Panc1 (cell line): ENCODE measurements around the gene NOXO1. TPM values are rescaled to one million over a fixed set of nuclear protein-coding genes. Genes with fewer than 3 reads are reported as not detected.

ENCODE experiments used
- ATAC-seq: fragments of 200-7000 bp; cut with Tn5 transposase; 2 replicates; pipeline ENCODE4 v1.9.1; 2020; ENCODE audit warnings: mild to moderate bottlenecking, moderate library complexity
- BruUV-seq: library from RNA; stranded (reverse); fragments of 400-500 nt; replicated peaks from 2 replicates; lab custom pipeline; 2021; lab: Mats Ljungman, UMichigan
- CTCF ChIA-PET: fragments of 300-600 bp; sonication (Branson Sonifier 250); formaldehyde crosslinking; loops from one replicate; lab custom pipeline; 2022; ENCODE audit warnings: antibody characterized with exemption; lab: Charles Lee
- POLR2A ChIA-PET: fragments of 300-600 bp; sonication (Branson Sonifier 250); formaldehyde crosslinking; loops from one replicate; lab custom pipeline; 2022; ENCODE audit warnings: antibody characterized with exemption; lab: Charles Lee
- DNase-seq: peaks from one replicate; pipeline ENCODE4 v3.0.0-alpha.2; 2010; ENCODE audit warnings: low read depth, low spot score
- H3K27ac ChIP-seq: 2 replicates; pipeline ENCODE4 v1.5.1; 2011; ENCODE audit warnings: mild to moderate bottlenecking, low read length, inconsistent platforms
- H3K27me3 ChIP-seq: fragments of 200-500 bp; sonication (Bioruptor generic); 2 replicates; pipeline ENCODE4 v1.6.0; 2014; ENCODE audit warnings: low read length, inconsistent platforms; ENCODE audit not compliant: control insufficient read depth, insufficient read depth
- H3K36me3 ChIP-seq: fragments of 200-500 bp; sonication (Bioruptor generic); 2 replicates; pipeline ENCODE4 v1.5.1; 2014; ENCODE audit warnings: inconsistent platforms, mild to moderate bottlenecking, low read length, moderate library complexity; ENCODE audit not compliant: control insufficient read depth, insufficient read depth
- H3K4me1 ChIP-seq: 2 replicates; pipeline ENCODE4 v1.5.1; 2011; ENCODE audit warnings: inconsistent platforms, mild to moderate bottlenecking, low read length, moderate library complexity; ENCODE audit not compliant: control insufficient read depth, insufficient read depth
- H3K4me3 ChIP-seq, 2 experiments: 2 replicates each; pipeline ENCODE4 v1.5.1; 2011 to 2012; ENCODE audit warnings: low read depth in 2 of 2, low read length in 2 of 2, mild to moderate bottlenecking in 2 of 2, inconsistent platforms in 1 of 2, moderate library complexity in 1 of 2
- H3K9me3 ChIP-seq: fragments of 200-500 bp; sonication (Bioruptor generic); 2 replicates; pipeline ENCODE4 v1.5.1; 2014; ENCODE audit warnings: low read depth, mild to moderate bottlenecking, inconsistent platforms, low read length, moderate library complexity; ENCODE audit not compliant: control insufficient read depth, insufficient read depth
- CTCF ChIP-seq: fragments of 450-650 bp; IDR thresholded peaks from 2 replicates; pipeline ENCODE4 v1.5.1; 2017; ENCODE audit warnings: mild to moderate bottlenecking
- POLR2AphosphoS5 ChIP-seq: IDR thresholded peaks from 2 replicates; pipeline ENCODE4 v1.6.1; 2012; ENCODE audit warnings: mild to moderate bottlenecking, low read depth, low read length, moderate library complexity
- REST ChIP-seq, 2 experiments: IDR thresholded peaks; 2 replicates each; pipeline ENCODE4 v1.6.1; 2011 to 2012; ENCODE audit warnings: low read depth in 2 of 2, control low read depth in 1 of 2, low read length in 1 of 2, mild to moderate bottlenecking in 1 of 2, moderate library complexity in 1 of 2; ENCODE audit not compliant: insufficient read depth in 1 of 2
- SIN3A ChIP-seq: IDR thresholded peaks from 2 replicates; pipeline ENCODE4 v1.6.1; 2012; ENCODE audit warnings: low read depth, mild to moderate bottlenecking, low read length, moderate library complexity, borderline replicate concordance; ENCODE audit not compliant: insufficient read depth
- TCF7L2 ChIP-seq: IDR thresholded peaks from 2 replicates; pipeline ENCODE4 v1.6.1; 2011; ENCODE audit warnings: mild to moderate bottlenecking, low read depth, low read length, inconsistent platforms
- in situ Hi-C: cut with HindIII; loops from 2 replicates; pipeline ENCODE4 v1.10.0; 2016; ENCODE audit warnings: low sequenced_read_pairs, low pct_unique_long_range_greater_than_20kb
- intact Hi-C: fragments of 100-400 bp; cut with micrococcal nuclease; formaldehyde crosslinking; loops from one replicate; pipeline ENCODE4 v1.10.0; 2022; ENCODE audit not compliant: unreplicated experiment
- total RNA-seq: library from RNA; stranded (reverse); gene quantifications from one replicate; pipeline ENCODE4 v1.2.1, GENCODE V29; 2021; ENCODE audit not compliant: unreplicated experiment

Gene NOXO1
- total RNA-seq, 1 experiment from 2014 or later: 4.0 TPM

GRCh38 chr16:1965396-1966001 lies 15.8 kb downstream of the NOXO1 start (continued):
- no peak for TF ChIP-seq CTCF

GRCh38 chr16:1964506-1965395 lies 16.5 kb downstream of the NOXO1 start, which contains the start of gene RPS2:
TSS of gene RPS2 (minus strand) at chr16:1964826. CDS start at chr16:1964625, 201 bp downstream.
- TF ChIP-seq POLR2AphosphoS5 (peak; percentile 100), REST (IDR thresholded peaks at IDR 0.05; ENCODE audit: insufficient read depth in 1 of 2, low read depth in 2 of 2, low read length in 1 of 2) (0 out of 4 replicates have a peak, but pooled peaks of 1 of the 2 experiments have one; percentile 36), TCF7L2 (no peak), CTCF (no peak), SIN3A (peak; percentile 95; the same call in 1 of the 2 replicates)
- in situ Hi-C loops (no loop called here), intact Hi-C loops (no loop called here)
- peak within 1 kb of the TSS; percentile 99 for H3K4me3 ChIP-seq
- POLR2A ChIA-PET: interaction anchor here (0.6 to 1.1 kb wide), 11 partner anchors 17 to 916 kb away, joined by 3 to 13 read pairs (median 9); partner anchors contain the start of genes GFER, NTHL1 and TSC2
- H3K9me3 ChIP-seq: no peaks in the 10 kb centered on the region
- ATAC-seq (peak; percentile 83), DNase-seq (peak; percentile 89)
- no peaks in the 10 kb centered on the region for H3K27me3 ChIP-seq
- H3K4me1 ChIP-seq: peaks cover 12% of the 10 kb centered on the region
- CTCF ChIA-PET: interaction anchor here (0.5 to 0.7 kb wide), 2 partner anchors 22 to 63 kb away, joined by 4 to 6 read pairs; partner anchors contain the start of gene MSRB1
- peak within 1 kb of the TSS; percentile 96 for H3K27ac ChIP-seq
- no TSS peak for BruUV-seq
- peaks cover 11% of the 10 kb centered on the region for H3K36me3 ChIP-seq
